GM06990 (cell line): ENCODE measurements around the gene CRACDL.

Experiments used
- DNase-seq: peaks from one replicate; pipeline ENCODE4 v3.0.0-alpha.2; 2011; ENCODE audit not compliant: insufficient read length; ENCODE audit errors: extremely low read depth
- H3K27me3 ChIP-seq: replicated peaks from 2 replicates; pipeline ENCODE4 v1.6.0; 2011; ENCODE audit warnings: low read length; ENCODE audit not compliant: control insufficient read depth, insufficient read depth
- H3K36me3 ChIP-seq: 2 replicates; pipeline ENCODE4 v1.5.1; 2011; ENCODE audit warnings: low read length; ENCODE audit not compliant: control insufficient read depth, insufficient read depth
- H3K4me3 ChIP-seq: replicated peaks from 2 replicates; pipeline ENCODE4 v1.5.1; 2011; ENCODE audit warnings: low read depth, mild to moderate bottlenecking, control low read depth, low read length
- CTCF ChIP-seq: IDR thresholded peaks from 2 replicates; pipeline ENCODE4 v1.5.1; 2011; ENCODE audit warnings: low read length, control low read depth, mild to moderate bottlenecking, inconsistent platforms; ENCODE audit not compliant: insufficient read depth, poor library complexity, severe bottlenecking

CRACDL gene

DNA sequence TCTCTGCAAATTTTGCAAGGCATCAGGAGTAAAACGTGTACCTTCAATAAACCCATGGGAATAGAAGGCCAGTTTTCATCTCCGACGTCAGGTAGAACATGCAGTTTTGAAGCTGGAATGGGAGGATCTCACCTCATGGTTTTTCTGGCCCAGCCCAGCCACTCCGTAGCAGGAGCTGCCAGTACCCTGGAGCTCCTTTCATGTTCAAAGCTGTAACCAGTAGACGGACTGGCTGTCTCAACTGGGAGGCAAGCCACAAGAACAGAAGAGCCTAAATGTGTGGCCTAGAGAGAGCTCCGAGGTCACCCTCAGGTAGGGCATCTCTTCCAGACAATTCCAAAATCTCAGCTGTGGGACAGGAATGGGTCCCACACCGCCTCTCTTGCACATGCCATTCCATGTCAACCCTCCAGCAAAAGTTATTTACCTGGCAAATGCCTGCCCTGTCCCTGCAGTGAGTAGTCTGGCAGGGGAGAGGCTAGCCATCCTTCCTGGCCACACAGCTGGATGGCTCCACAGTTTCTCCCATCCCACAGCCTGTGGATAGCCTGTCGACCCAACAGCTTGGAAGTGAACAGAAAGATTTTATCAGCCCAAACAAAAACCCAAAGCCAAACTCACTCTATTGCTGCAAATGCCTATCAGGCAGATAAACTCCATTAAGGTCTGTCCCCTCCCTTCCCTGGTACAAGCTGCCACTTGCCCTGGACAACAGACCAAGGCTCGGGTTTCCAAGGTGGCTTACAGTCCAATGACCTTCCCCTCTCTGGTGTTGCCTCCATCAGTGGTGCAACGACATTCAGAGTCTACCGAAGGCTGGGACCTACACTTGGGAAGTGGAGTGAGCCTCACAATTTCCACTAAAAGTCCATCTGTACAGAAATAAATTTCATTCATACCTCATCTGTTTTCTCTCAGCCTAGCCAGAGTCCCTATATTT, 27.8 kb downstream of the CRACDL start:
- no peak for TF ChIP-seq CTCF

DNA sequence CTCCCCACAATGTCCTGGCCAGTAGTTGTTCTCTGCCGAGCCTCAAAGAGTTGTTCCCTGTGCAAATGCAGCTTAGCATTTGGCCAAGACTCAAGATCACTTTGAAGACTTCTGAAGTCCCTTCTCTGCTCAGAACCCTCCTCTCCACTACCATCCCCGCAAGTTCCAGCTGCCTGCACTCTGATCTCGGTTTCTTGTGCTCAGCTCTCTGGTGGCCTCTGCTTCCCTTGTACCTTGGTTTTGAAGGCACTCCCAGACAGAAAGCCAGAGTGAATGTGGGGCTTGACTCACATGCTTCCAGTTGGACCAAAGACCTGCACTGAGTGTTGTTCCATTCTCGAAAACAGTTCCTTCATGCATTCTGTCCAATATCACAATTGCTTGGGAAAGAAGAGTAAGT, 28.6 kb downstream of the CRACDL start:
- H3K27me3 ChIP-seq, result no peaks in the 10 kb centered on the region; the same call in 1 of the 2 replicates
- TF ChIP-seq CTCF, result no peak
- H3K4me3 ChIP-seq, result no peak overlapping the region
- no peaks in the 10 kb centered on the region for H3K36me3 ChIP-seq
- no peak for DNase-seq

More for the DNA sequence above, 27.8 kb downstream of the CRACDL start:
- Histone ChIP-seq H3K36me3 (no peaks in the 10 kb centered on the region), H3K27me3 (no peaks in the 10 kb centered on the region; the same call in 1 of the 2 replicates), H3K4me3 (no peak overlapping the region)
- DNase-seq, result no peak

- no peak overlapping the region for H3K4me3 ChIP-seq
- no peak for TF ChIP-seq CTCF
- no peaks in the 10 kb centered on the region for H3K36me3 ChIP-seq
- no peak for DNase-seq
- H3K27me3 ChIP-seq, result no peaks in the 10 kb centered on the region
Observed at GRCh38 chr2:98903767-98904485, 32.1 kb downstream of the CRACDL start.

GRCh38 chr2:98903064-98903355, 33.0 kb downstream of the CRACDL start:
- no peak for DNase-seq
- TF ChIP-seq CTCF, result no peak
- Histone ChIP-seq H3K4me3 (no peak overlapping the region), H3K36me3 (no peaks in the 10 kb centered on the region), H3K27me3 (no peaks in the 10 kb centered on the region)

DNA sequence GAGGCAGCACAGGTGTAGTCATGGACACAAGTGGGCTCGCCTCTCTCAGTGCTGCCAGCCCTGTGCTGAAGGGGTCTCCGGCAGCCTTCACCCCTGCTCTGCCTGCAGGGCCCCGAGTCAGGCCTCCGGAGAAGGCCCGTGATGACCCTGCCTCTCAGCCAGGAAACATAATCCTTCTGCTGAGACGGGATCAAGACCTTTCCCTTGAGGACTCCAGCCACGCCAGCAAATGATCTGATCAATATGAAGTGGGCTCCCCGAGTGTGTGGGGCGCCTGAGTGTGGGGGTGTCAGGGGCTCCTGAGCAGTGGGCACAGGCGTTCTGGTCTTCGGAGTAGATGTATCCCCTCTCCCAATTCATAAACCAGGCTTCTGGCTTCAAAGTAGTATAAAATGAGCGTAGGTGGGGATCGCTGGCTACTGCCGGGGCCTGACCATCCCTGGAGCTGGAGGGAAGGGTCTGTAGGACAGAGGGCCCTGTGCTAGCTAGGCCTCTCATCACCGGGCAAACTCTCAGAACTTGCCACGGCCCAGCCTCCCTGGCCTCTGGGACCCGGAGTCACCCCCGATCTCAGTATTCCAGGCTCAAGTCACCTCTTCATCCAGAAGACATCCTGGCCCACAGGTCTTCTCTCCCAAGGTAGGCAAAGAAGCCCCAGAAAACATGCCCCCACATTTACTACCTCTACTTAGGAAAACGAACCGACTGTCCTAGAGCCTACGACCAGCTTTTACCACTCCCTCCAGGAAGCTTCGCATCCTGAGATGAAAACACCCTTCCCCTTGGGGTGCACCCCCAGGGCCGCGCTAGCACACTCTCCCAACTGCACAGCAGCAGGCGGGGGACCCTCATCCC, 33.6 kb downstream of the CRACDL start:
- Histone ChIP-seq H3K36me3 (no peaks in the 10 kb centered on the region), H3K4me3 (no peak overlapping the region), H3K27me3 (no peaks in the 10 kb centered on the region)
- no peak for DNase-seq
- TF ChIP-seq CTCF, result no peak
